Uterus (tissue), 2 donors: ENCODE results near the gene ACSF3.

Source experiments
- POLR2A ChIP-seq, 2 donors: fragments of 450-650 bp; IDR thresholded peaks; one replicate each; pipeline ENCODE4 v1.6.1; 2016; ENCODE audit warnings: antibody characterized with exemption in 2 of 2, mild to moderate bottlenecking in 1 of 2, moderate library complexity in 1 of 2
- TF ChIP-seq, protein P1 (sequence below), 4 experiments: fragments of 200-600 bp in 2 of 4; fragments of 450-650 bp in 2 of 4; sonication (generic) in 2 of 4; IDR thresholded peaks; one replicate each; pipeline ENCODE4 v1.5.1; 2016 to 2019; ENCODE audit warnings: antibody characterized with exemption in 4 of 4, mild to moderate bottlenecking in 2 of 4, moderate library complexity in 1 of 4

GRCh38 chr16:89138513-89138795 lies 44.8 kb downstream of the ACSF3 start:
- TF ChIP-seq, protein P1, sequence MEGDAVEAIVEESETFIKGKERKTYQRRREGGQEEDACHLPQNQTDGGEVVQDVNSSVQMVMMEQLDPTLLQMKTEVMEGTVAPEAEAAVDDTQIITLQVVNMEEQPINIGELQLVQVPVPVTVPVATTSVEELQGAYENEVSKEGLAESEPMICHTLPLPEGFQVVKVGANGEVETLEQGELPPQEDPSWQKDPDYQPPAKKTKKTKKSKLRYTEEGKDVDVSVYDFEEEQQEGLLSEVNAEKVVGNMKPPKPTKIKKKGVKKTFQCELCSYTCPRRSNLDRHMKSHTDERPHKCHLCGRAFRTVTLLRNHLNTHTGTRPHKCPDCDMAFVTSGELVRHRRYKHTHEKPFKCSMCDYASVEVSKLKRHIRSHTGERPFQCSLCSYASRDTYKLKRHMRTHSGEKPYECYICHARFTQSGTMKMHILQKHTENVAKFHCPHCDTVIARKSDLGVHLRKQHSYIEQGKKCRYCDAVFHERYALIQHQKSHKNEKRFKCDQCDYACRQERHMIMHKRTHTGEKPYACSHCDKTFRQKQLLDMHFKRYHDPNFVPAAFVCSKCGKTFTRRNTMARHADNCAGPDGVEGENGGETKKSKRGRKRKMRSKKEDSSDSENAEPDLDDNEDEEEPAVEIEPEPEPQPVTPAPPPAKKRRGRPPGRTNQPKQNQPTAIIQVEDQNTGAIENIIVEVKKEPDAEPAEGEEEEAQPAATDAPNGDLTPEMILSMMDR (IDR thresholded peaks at IDR 0.05): no peak
- TF ChIP-seq POLR2A (IDR thresholded peaks at IDR 0.05): no peak
